Activated CD4-positive, alpha-beta T cell treated with anti-CD3 and anti-CD28 coated beads for 24 hours (primary cell): Measurements from ENCODE around the gene C22orf23.
"Not testable (repeated sequence)": the region's sequence is repeated elsewhere in the genome, so short reads cannot be mapped to it uniquely, and the experiment has no call there.

Source experiments
- DNase-seq, 2 donors: peaks; one replicate each; pipeline ENCODE4 v3.0.0-alpha.2; 2020; ENCODE audit warnings: low read depth in 2 of 2

C22orf23 gene

DNA sequence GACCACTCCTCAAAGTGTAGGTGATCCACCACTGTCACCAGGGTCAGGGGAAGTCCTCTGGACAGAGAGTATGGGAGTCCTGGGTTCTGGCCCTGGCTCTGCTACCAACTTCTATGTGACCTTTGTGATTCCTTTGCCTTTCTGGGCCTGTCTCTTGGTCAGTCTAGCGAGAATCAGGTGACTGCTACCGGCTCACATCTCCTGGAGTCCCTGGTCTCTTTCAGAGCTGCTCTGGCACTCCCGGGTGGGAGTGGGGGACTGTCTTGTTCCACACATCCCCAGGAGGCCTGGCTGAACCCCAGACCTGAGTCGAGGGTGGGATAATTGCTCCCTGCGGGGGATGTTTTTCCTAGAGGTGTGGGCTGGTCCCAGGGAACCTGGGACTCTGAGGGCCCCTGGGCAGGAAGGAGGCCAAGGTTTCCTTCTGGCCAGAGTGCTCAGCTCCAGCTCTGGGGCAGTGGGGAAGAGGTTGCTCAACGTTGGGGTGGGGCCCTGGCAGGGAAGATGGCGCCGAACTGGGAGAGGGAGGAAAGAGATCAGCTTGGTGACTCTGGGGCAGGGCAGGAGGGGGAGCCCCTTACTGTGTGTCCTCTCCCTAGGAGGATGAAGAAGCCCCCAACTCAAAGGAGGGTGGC lies 28.9 kb upstream of the C22orf23 start:
- no peak for DNase-seq

GRCh38 chr22:37981282-37982011 lies 28.0 kb upstream of the C22orf23 start:
- no peak for DNase-seq

DNA sequence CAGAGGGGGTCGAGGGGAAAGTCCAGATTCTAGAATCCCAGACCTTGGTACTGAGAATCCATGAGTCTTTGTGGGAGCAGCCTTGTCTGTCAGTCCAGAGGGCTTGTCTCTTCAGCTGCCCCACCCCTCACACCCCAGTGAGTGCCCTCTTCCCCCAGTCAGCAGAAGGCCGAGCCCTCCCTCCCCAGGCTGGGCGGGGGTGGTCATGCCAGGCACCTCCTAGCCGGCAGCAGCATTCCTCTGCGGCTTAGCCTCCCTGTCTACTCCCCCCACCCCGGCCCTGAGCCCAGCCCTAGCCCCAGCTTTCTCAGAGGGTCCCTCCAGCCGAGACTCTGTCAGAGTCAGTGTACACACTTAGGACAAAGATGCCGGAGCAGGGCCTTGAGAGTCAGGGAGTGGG lies 26.4 kb upstream of the C22orf23 start:
- no peak for DNase-seq

GRCh38 chr22:37976547-37976946 lies 23.1 kb upstream of the C22orf23 start:
- no peak for DNase-seq

DNA sequence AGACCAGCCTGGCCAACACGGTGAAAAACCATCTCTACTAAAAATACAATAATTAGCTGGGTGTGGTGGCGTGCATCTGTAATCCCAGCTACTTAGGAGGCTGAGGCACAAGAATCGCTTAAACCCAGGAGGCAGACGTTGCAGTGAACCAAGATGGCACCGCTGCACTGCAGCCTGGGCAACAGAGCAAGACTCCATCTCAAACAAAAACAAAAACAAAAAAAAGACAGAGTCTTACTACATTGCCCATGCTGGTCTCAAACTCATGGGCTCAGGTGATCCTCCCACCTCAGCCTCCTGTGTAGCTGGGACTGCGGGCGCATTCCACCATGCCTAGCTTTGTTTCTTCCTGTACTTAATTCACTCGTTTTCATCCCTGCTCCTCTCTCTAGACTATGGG lies 22.6 kb upstream of the C22orf23 start:
- DNase-seq: not testable (repeated sequence)

- DNase-seq: no peak
Measured at GRCh38 chr22:37975153-37975552, 21.8 kb upstream of the C22orf23 start.

GRCh38 chr22:37973271-37974170 lies 20.1 kb upstream of the C22orf23 start:
- DNase-seq: no peak

GRCh38 chr22:37972527-37972926 lies 19.1 kb upstream of the C22orf23 start:
- no peak for DNase-seq

- no peak for DNase-seq
Measured at GRCh38 chr22:37971475-37972434, 18.4 kb upstream of the C22orf23 start.

DNA sequence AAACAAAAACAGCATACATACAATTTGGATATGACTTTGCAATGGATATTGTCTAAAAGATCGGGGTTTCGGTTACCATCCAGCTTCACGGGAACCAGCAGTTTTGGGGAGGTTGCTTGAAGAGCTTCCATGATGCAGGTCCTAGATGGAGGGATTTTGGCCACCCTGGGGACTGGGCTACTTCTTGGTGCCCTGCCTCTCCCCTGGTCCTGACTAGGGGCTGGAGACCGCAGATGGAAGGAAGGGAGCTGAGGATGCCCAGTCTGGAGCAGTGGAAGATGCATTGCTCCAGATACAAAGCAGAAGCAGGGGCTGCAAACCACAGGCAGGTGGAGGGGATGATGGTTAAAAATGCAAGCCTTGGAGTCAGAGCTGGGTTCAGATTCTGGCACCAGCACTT lies 17.5 kb upstream of the C22orf23 start:
- DNase-seq: no peak

- no peak for DNase-seq
Measured at GRCh38 chr22:37968452-37969251, 15.3 kb upstream of the C22orf23 start.

- DNase-seq: no peak
Measured at GRCh38 chr22:37967637-37968451, 14.4 kb upstream of the C22orf23 start.

DNA sequence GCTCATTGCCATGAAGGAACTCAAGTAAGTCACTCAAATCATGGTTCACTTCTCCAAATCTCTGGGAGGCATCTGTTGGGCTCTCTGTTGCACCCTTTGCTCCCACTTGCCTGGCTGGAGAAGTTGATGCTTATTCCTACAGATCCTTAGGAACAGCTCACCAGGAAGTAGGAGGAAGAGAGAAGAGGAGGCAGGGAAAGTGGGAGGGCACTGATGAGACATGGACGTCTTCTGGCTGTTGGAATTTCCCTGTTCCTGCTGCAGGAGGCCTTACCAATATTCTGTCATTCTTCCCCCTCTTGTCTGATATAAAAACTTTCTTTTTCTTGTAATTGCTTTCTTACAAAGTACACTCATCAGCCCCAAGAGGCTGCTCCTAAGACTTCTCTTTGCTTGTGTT lies 13.7 kb upstream of the C22orf23 start:
- no peak for DNase-seq

GRCh38 chr22:37965940-37966664 lies 12.7 kb upstream of the C22orf23 start:
- no peak for DNase-seq

- no peak for DNase-seq
Measured at GRCh38 chr22:37961062-37961461, 7.7 kb upstream of the C22orf23 start.

- DNase-seq: no peak
Measured at GRCh38 chr22:37959231-37959825, 5.9 kb upstream of the C22orf23 start.

DNA sequence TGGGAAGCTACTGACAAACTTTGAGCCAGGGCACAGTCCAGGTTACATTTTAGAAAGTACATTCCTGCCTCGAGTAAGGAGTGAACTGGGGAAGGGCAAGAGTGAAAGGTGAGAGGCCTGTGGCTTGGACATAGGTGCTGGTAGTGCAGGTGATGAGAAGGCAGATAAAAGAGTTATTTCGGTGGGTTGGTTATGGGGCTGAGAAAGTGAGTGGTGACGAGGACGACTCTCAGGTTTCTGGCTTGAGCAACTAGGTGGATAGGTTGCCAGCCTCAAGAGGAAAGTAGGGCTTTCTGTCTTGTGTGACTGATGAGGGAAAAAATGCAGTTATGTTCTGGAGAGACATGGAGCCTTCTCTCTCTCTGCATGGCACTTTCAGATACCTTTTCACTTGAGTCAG lies 3.8 kb upstream of the C22orf23 start:
- DNase-seq: no peak

DNA sequence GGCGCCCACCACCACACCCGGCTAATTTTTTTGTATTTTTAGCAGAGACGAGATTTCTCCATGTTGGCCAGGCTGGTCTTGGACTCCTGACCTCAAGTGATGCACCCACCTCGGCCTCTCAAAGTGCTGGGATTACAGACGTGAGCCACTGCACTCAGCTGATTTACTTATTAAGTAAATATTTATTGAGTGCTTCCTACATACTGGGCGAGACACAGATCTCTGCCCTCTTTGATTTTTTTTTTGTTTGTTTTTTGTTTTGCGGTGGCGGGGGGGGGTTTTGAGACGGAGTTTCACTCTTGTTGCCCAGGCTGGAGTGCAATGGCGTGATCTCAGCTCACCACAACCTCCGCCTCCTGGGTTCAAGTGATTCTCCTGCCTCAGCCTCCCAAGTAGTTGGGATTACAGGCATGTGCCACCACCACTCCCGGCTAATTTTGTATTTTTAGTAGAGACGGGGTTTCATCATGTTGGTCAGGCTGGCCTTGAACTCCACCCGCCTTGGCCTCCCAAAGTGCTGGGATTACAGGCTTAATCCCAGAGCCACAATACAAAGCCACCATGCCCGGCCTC lies 2.5 kb upstream of the C22orf23 start:
- not testable (repeated sequence) for DNase-seq
